Coronary artery (tissue), 2 donors: ENCODE results near the gene CXCL16.

ENCODE experiments used
- DNase-seq: peaks from one replicate; pipeline ENCODE4 v3.0.0-alpha.2; 2017; ENCODE audit warnings: low spot score
- H3K27ac ChIP-seq, 2 donors: fragments of 200-600 bp; sonication (generic); one replicate each; pipeline ENCODE4 v1.5.1; 2016 to 2019
- H3K4me3 ChIP-seq: fragments of 200-600 bp; sonication (generic); 2 replicates; pipeline ENCODE4 v1.5.1; 2016; ENCODE audit warnings: mild to moderate bottlenecking, moderate library complexity
- TF ChIP-seq, protein P1 (sequence below): fragments of 200-600 bp; sonication (generic); IDR thresholded peaks from one replicate; pipeline ENCODE4 v1.5.1; 2019; ENCODE audit warnings: antibody characterized with exemption

The CXCL16 gene

DNA sequence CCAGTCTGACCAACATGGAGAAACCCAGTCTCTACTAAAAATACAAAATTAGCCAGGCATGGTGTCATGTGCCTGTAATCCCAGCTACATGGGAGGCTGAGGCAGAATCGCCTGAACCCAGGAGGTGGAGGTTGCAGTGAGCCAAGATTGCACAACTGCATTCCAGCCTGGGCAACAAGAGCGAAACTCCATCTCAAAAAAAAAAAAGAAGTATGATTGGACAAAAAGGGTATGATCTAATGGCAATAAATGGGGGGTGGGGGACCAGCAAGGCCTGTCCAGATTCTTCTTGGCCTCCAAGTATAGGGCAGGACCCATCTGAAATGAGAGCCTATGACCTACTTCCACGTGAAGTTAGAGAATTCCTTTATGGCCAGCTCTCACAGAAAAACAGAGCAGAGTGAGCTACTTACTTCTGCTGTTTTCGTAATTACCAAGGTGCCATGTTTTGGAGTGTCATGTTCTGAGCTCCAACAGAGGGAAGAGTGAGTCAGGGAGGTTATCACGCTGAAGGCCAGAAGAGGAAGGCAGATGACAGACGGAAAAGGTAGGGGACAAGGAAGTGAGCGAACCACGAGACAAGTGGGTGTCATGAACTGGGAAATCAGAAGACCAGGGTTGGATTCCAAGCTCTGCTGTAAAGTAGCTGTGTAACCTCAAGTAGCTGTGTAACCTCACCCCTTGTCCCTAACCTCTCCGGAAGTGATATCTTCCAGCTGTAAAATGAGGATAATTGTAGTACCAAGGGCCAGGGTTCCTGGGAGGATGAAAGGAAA is 3.7 kb downstream of the CXCL16 start:
- Histone ChIP-seq H3K4me3 (no peak overlapping the region), H3K27ac (peak overlapping the region in 1 of 2 donors; percentile 28)
- TF ChIP-seq, protein P1, sequence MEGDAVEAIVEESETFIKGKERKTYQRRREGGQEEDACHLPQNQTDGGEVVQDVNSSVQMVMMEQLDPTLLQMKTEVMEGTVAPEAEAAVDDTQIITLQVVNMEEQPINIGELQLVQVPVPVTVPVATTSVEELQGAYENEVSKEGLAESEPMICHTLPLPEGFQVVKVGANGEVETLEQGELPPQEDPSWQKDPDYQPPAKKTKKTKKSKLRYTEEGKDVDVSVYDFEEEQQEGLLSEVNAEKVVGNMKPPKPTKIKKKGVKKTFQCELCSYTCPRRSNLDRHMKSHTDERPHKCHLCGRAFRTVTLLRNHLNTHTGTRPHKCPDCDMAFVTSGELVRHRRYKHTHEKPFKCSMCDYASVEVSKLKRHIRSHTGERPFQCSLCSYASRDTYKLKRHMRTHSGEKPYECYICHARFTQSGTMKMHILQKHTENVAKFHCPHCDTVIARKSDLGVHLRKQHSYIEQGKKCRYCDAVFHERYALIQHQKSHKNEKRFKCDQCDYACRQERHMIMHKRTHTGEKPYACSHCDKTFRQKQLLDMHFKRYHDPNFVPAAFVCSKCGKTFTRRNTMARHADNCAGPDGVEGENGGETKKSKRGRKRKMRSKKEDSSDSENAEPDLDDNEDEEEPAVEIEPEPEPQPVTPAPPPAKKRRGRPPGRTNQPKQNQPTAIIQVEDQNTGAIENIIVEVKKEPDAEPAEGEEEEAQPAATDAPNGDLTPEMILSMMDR = no peak
- no peak for DNase-seq

DNA sequence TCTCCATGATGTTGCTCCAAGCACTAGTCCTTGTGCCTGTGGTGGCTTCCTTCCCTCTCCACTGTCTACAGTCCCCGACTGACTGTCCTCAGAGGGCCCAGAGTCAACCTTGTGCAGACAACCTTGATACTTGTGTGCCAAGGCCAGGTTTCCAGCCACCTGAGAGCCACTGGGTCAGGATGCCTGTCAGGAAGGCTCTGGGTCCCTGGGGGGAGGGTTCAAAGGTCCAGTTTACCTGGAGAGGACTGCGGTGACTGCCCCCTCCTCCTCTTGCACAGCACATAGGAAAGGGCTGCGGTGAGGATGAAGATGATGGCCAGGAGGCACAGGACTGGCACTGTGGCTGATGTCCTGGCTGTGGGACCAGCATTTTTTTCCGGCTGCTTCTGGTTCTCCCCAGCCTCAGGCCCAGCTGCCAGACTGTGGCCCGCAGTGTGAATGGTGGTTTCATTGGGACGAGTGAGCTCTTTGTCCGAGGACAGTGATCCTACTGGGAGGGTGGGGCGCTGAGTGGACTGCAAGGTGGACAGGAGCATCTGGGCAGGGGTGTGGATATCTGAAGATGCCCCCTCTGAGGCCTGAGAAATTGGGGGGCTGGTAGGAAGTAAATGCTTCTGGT is 4.8 kb downstream of the CXCL16 start:
- H3K4me3 ChIP-seq = no peak overlapping the region
- TF ChIP-seq, protein P1 = no peak
- DNase-seq = no peak
- peak overlapping the region in 1 of 2 donors; percentile 17 for H3K27ac ChIP-seq

DNA sequence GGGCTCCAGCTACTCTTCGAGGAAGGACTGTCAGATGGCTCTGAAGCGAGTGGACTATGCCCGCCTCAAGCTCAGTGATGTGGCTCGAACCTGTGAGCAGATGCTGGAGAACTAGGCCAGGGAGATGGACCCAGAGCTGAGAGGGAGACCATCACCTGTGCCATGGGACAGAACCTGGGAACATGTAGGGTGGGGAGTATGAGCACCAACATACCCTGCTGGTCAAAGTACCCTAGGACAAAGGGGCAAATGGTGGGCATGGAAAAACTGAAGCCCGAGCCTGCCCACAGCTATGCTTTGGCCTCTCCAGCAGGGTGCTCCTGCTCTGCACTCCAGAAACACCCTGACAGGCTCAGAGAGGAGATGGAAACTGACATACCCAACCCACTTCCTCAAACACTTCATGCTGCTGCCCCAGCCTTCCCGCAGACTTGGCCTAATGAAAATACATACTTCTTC is 6.6 kb downstream of the CXCL16 start:
- DNase-seq = no peak
- H3K4me3 ChIP-seq = no peak overlapping the region

DNA sequence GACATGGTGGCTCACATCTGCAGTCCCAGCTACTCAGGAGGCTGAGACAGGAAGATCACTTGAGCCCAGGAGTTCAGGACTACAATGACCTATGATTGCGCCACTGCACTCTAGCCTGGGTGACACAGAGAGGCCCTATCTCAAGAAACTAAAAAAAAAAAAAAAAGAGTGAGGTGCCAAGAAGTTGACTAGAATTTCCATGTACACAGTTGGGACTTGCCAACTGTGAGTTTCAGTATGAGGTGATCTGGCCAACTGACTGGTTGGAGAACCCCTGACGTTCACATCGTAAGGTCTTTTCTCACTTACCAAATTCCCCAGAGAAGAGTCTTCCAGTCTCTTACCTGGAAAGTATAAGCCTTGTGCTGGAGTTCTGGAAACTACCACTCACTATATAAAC is 11.6 kb downstream of the CXCL16 start:
- TF ChIP-seq, protein P1 = no peak
- DNase-seq = no peak
- no peak overlapping the region for H3K4me3 ChIP-seq
- H3K27ac ChIP-seq = no peak overlapping the region

More for the DNA sequence above, 6.6 kb downstream of the CXCL16 start:
- peak overlapping the region in 1 of 2 donors; percentile 59 for H3K27ac ChIP-seq
- TF ChIP-seq, protein P1 = no peak

DNA sequence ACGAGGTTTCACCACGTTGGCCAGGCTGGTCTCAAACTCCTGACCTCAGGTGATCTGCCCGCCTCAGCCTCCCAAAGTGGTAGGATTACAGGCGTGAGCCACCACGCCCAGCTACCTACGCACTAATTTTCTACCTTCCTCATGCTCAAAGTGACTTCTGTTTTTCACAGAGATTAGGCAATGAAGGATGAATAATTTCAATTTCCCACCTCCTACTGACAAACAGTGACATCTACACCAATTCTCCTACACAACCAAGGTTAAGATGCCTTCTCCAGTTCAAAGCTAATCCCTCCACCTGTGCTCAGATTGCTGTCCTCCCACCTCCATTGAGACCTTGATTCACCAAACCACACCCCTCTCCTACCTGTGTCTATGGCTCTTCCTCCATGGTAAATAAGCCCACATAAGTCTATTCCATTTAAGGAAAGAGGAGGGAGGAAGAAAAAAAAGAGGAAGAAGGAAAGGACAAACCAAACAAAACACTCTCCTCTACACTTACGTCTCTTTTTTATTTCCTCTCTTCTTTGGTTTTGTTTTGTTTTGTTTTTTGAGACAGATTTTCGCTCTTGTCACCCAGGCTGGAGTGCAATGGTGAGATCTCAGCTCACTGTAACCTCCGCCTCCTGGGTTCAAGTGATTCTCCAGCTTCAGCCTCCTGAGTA is 13.9 kb downstream of the CXCL16 start:
- TF ChIP-seq, protein P1 = no peak
- H3K4me3 ChIP-seq = no peak overlapping the region
- DNase-seq = no peak
- peak overlapping the region in 1 of 2 donors; percentile 35 for H3K27ac ChIP-seq

DNA sequence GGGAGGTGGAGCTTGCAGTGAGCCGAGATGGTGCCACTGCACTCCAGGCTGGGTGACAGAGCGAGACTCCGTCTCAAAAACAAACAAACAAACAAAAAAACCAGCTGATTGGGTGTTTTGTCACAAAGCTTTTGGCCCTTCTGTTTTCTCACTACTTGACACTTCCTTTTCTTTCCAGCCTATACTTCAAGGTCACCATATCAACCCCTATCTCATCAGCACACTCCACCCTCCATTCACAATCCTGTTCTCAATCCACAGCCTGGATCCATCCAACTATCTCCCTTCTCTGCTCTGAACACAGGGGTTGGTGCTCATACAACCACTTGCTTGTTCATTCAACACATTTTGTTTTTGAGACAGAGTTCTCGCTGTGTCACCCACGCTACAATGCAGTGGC is 15.1 kb downstream of the CXCL16 start:
- H3K27ac ChIP-seq = no peak overlapping the region
- H3K4me3 ChIP-seq = no peak overlapping the region
- DNase-seq = no peak
- TF ChIP-seq, protein P1 = no peak
